Measurements from ENCODE around the gene FAM118A. TPM values are rescaled to one million over a fixed set of nuclear protein-coding genes. Genes with fewer than 3 reads are reported as not detected.
"Not testable (repeated sequence)": the region's sequence is repeated elsewhere in the genome, so short reads cannot be mapped to it uniquely, and the experiment has no call there.

FAM118A gene
- total RNA-seq, 2 experiments from 2014 or later, result 159 to 161 TPM

GRCh38 chr22:45366713-45367112 lies 57.0 kb downstream of the FAM118A start:
- Histone ChIP-seq H3K27me3 (ENCODE audit: control insufficient read depth in 1 of 2, insufficient read depth in 2 of 2, low read length in 2 of 2) (peaks cover 0 to 5% of the 10 kb centered on the region in 2 experiments), H3K36me3 (ENCODE audit: insufficient read depth, low read length) (no peaks in the 10 kb centered on the region), H3K27ac (ENCODE audit: low read depth in 1 of 2, low read length in 2 of 2) (no peak overlapping the region), H3K9me3 (ENCODE audit: control insufficient read depth in 1 of 2, insufficient read depth in 1 of 2, low read length in 2 of 2) (peaks cover 4 to 6% of the 10 kb centered on the region in 2 experiments), H3K4me3 (ENCODE audit: low read length) (no peak overlapping the region), H3K4me1 (ENCODE audit: insufficient read depth, low read length) (no peaks in the 10 kb centered on the region)
- Mint-ChIP-seq H3K4me1 (ENCODE audit: low read depth) (no peaks in the 10 kb centered on the region), H3K9me3 (peaks cover 5% of the 10 kb centered on the region), H3K27me3 (peaks cover 7% of the 10 kb centered on the region), H3K4me3 (no peak overlapping the region), H3K27ac (no peak overlapping the region), H3K36me3 (ENCODE audit: low read depth) (no peaks in the 10 kb centered on the region)
- ATAC-seq (ENCODE audit: poor library complexity) (no peak), DNase-seq (no peak)
- ChIA-PET POLR2A (no interaction called here), CTCF (no interaction called here)
- TF ChIP-seq, protein P1, sequence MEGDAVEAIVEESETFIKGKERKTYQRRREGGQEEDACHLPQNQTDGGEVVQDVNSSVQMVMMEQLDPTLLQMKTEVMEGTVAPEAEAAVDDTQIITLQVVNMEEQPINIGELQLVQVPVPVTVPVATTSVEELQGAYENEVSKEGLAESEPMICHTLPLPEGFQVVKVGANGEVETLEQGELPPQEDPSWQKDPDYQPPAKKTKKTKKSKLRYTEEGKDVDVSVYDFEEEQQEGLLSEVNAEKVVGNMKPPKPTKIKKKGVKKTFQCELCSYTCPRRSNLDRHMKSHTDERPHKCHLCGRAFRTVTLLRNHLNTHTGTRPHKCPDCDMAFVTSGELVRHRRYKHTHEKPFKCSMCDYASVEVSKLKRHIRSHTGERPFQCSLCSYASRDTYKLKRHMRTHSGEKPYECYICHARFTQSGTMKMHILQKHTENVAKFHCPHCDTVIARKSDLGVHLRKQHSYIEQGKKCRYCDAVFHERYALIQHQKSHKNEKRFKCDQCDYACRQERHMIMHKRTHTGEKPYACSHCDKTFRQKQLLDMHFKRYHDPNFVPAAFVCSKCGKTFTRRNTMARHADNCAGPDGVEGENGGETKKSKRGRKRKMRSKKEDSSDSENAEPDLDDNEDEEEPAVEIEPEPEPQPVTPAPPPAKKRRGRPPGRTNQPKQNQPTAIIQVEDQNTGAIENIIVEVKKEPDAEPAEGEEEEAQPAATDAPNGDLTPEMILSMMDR (IDR thresholded peaks at IDR 0.05), result no peak
- intact Hi-C loops (cut with DNase I, micrococcal nuclease), result no loop called here

DNA sequence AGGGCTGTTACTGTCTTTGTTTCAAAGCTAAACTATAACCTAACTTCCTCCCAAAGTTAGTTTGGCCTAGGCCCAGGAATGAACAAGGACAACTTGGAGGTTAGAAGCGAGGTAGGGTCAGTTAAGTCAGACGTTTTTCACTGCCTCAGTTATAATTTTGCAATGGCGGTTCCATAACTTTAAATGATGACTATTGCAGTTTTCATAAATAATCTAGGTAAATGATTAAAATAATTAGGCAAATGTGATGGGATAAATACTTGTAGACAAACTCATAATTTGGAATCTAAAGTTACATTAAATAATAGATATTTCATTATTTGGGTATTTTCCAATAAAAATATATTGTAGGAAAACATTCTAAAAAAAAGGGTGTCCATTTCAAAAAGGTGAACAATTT lies 63.9 kb downstream of the FAM118A start:
- H3K27me3 Mint-ChIP-seq; H3K4me3 Mint-ChIP-seq; H3K36me3 Mint-ChIP-seq (ENCODE audit: low read depth); H3K4me3 ChIP-seq (ENCODE audit: low read length); H3K4me1 Mint-ChIP-seq (ENCODE audit: low read depth); H3K9me3 Mint-ChIP-seq; POLR2A ChIA-PET; intact Hi-C loops (cut with DNase I, micrococcal nuclease); ATAC-seq (ENCODE audit: poor library complexity); H3K4me1 ChIP-seq (ENCODE audit: insufficient read depth, low read length); H3K36me3 ChIP-seq (ENCODE audit: insufficient read depth, low read length); H3K27me3 ChIP-seq (ENCODE audit: control insufficient read depth in 1 of 2, insufficient read depth in 2 of 2, low read length in 2 of 2); H3K27ac ChIP-seq (ENCODE audit: low read depth in 1 of 2, low read length in 2 of 2); DNase-seq; H3K9me3 ChIP-seq (ENCODE audit: control insufficient read depth in 1 of 2, insufficient read depth in 1 of 2, low read length in 2 of 2); H3K27ac Mint-ChIP-seq: not testable (repeated sequence)
- CTCF ChIA-PET, result interaction anchor here (0.7 kb wide), 1 partner anchor 21 kb away, joined by 3 read pairs; no protein-coding TSS in a partner anchor

DNA sequence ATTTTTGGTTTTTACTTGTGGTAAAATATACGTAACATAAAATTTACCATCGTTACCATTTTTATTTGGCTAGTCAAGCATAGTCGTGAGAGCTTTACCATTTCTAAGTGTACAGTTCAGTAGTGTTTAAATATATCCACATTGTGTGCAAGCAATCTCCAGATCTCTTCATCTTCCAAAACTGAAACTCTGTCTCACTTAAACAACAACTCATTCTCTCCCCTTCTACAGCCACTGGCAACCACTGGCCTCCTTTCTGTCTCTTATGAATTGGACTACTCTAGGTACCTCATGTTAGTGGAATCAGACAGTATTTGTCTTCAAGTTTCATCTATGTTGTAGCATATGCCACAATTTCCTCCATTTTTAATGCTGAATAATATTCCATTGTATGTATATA lies 66.3 kb downstream of the FAM118A start:
- ATAC-seq (ENCODE audit: poor library complexity) (no peak), DNase-seq (no peak)
- Mint-ChIP-seq H3K9me3 (no peaks in the 10 kb centered on the region), H3K27me3 (no peaks in the 10 kb centered on the region), H3K4me3 (no peak overlapping the region), H3K36me3 (ENCODE audit: low read depth) (no peaks in the 10 kb centered on the region), H3K4me1 (ENCODE audit: low read depth) (no peaks in the 10 kb centered on the region), H3K27ac (no peak overlapping the region)
- Histone ChIP-seq H3K36me3 (ENCODE audit: insufficient read depth, low read length) (no peaks in the 10 kb centered on the region), H3K27me3 (ENCODE audit: control insufficient read depth in 1 of 2, insufficient read depth in 2 of 2, low read length in 2 of 2) (no peaks in the 10 kb centered on the region), H3K9me3 (ENCODE audit: control insufficient read depth in 1 of 2, insufficient read depth in 1 of 2, low read length in 2 of 2) (no peaks in the 10 kb centered on the region), H3K4me1 (ENCODE audit: insufficient read depth, low read length) (no peaks in the 10 kb centered on the region), H3K27ac (ENCODE audit: low read depth in 1 of 2, low read length in 2 of 2) (no peak overlapping the region), H3K4me3 (ENCODE audit: low read length) (no peak overlapping the region)
- CTCF ChIA-PET, result interaction anchor here (1.2 kb wide), 1 partner anchor 76 kb away, joined by 3 read pairs; no protein-coding TSS in a partner anchor
- TF ChIP-seq, protein P1 (IDR thresholded peaks at IDR 0.05), result no peak
- intact Hi-C loops (cut with DNase I, micrococcal nuclease), result no loop called here
- POLR2A ChIA-PET, result no interaction called here

DNA sequence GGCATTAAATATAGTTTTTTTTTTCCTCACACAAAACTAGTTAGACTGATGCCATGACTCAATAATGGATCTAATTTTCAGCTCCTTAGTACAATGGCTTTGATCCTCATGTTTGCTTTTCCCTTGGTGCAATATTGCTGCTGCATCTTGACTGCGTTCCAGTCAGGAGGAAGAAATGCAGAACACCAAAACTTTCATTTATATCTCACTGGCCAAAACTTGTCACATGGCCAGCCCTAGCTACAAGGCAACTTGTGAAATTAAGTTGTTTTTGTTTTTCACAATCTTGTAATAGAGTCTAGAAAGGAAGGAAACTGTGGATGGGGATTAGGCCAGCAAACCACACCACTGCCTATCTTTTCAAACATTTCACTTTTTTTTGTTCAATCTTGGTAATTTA lies 67.0 kb downstream of the FAM118A start:
- TF ChIP-seq, protein P1 (IDR thresholded peaks at IDR 0.05), result no peak
- H3K4me3 ChIP-seq (ENCODE audit: low read length), result no peak overlapping the region
- ChIA-PET POLR2A (no interaction called here), CTCF (no interaction called here)
- ATAC-seq (ENCODE audit: poor library complexity) (no peak), DNase-seq (peak in 2 of 14 experiments; percentile 14 to 20)
- H3K36me3 ChIP-seq (ENCODE audit: insufficient read depth, low read length), result no peaks in the 10 kb centered on the region
- intact Hi-C loops (cut with DNase I, micrococcal nuclease), result no loop called here
- H3K9me3 ChIP-seq (ENCODE audit: control insufficient read depth in 1 of 2, insufficient read depth in 1 of 2, low read length in 2 of 2), result no peaks in the 10 kb centered on the region
- Mint-ChIP-seq H3K27ac (no peak overlapping the region), H3K4me1 (ENCODE audit: low read depth) (no peaks in the 10 kb centered on the region), H3K4me3 (no peak overlapping the region), H3K27me3 (no peaks in the 10 kb centered on the region), H3K9me3 (no peaks in the 10 kb centered on the region), H3K36me3 (ENCODE audit: low read depth) (no peaks in the 10 kb centered on the region)
- H3K27me3 ChIP-seq (ENCODE audit: control insufficient read depth in 1 of 2, insufficient read depth in 2 of 2, low read length in 2 of 2), result no peaks in the 10 kb centered on the region
- no peaks in the 10 kb centered on the region for H3K4me1 ChIP-seq (ENCODE audit: insufficient read depth, low read length)
- no peak overlapping the region for H3K27ac ChIP-seq (ENCODE audit: low read depth in 1 of 2, low read length in 2 of 2)

Data from CD4-positive, alpha-beta T cell (primary cell).